ENCODE data around the gene SMIM10L2A.
"Not testable (repeated sequence)": the region's sequence is repeated elsewhere in the genome, so short reads cannot be mapped to it uniquely, and the experiment has no call there.

Gene SMIM10L2A

GRCh38 chrX:135423173-135423864 is 1.6 kb downstream of the SMIM10L2A start:
- not testable (repeated sequence) for DNase-seq

GRCh38 chrX:135424469-135424868 is 2.7 kb downstream of the SMIM10L2A start:
- no peak for DNase-seq

DNA sequence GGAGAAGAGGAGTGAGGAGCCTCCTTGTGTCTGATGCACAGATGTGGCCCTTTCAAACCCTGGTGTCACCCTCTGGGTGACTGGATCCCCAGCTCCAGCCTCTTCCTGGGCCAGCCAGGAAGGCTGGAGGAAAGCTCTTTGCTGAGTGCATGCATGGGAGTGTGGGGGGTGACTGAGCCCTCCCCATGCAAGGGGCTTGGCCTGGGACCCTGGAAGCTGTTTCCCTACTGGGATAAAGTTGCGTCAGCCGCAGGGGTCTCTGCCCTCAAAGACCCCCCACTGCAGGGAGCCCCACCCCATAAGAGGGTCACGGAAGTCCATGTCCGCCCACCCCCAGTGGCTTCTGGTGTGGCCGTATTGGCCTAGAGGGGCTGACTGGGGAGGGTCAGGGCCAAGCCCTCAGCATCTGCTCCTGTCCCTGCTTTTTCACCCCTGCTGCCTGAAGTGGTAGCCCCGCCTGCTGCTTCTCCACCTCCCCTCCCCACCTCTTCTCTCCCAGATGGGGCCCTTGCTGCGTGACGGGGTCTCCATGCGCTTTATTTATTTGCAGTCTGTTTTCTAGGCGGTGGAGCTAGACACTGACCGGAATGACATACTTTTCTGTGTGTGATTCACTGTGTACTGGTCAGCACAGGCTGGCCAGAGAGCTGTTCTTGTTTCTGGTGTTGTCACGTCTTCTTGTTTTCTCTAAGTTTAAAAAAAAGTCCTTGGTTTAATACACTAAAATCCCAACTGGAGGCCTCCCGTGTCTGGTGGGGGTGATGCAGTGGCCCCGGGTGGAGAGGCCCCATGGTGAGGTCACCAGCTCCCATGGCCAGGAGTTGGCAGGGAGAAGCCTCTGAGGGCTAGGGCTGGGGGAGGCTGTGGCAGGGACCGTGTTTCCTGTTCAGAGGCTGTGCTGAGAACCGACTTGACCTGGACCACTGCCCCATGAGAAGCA is 3.6 kb downstream of the SMIM10L2A start:
- no peak for DNase-seq

GRCh38 chrX:135429429-135429828 is 7.7 kb downstream of the SMIM10L2A start:
- no peak for DNase-seq

GRCh38 chrX:135431886-135432285 is 10.1 kb downstream of the SMIM10L2A start:
- no peak for DNase-seq

- no peak for DNase-seq
These were observed 10.7 kb downstream of the SMIM10L2A start for GRCh38 chrX:135432453-135432852.

DNA sequence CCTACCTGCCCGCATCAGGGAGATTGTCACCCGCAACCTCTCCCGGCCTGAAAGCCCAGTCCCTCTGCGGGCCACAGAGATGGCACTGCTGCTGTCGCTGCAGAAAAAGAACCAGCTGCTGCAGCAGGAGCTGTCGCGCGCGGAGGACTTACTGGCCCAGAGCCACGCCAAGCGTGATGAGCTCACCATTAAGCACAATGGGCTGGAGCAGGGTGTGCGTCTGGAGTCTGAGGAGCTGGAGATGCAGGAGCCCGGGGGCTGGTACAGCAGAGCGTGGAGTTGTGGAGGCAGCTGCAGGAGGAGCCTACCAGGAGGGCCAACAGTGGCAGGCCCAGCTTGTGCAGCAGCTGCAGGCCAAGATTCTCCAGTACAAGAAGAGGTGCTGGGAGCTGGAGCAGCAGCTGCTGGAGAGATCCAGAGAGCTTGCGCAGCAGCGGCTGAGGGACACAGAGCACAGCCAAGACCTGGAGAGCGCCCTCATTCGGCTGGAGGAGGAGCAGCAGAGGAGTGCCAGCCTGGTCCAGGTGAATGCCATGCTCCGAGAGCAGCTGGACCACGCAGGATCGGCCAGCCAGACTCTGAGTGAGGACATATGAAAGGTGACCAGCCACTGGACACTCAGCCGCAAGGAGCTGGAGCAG is 11.3 kb downstream of the SMIM10L2A start:
- no peak for DNase-seq

- no peak for DNase-seq
These were observed 11.9 kb downstream of the SMIM10L2A start for GRCh38 chrX:135433531-135434257.

GRCh38 chrX:135434258-135435138 is 12.8 kb downstream of the SMIM10L2A start:
- DNase-seq: no peak

GRCh38 chrX:135435139-135435922 is 13.6 kb downstream of the SMIM10L2A start:
- DNase-seq: no peak

GRCh38 chrX:135435933-135436332 is 14.2 kb downstream of the SMIM10L2A start:
- DNase-seq: no peak

GRCh38 chrX:135436456-135436855 is 14.7 kb downstream of the SMIM10L2A start:
- DNase-seq: no peak

- DNase-seq: no peak
These were observed 15.5 kb downstream of the SMIM10L2A start for GRCh38 chrX:135436966-135437866.

- no peak for DNase-seq
These were observed 16.4 kb downstream of the SMIM10L2A start for GRCh38 chrX:135437867-135438733.

- DNase-seq: no peak
These were observed 16.9 kb downstream of the SMIM10L2A start for GRCh38 chrX:135438734-135439043.

GRCh38 chrX:135449637-135450550 is 28.1 kb downstream of the SMIM10L2A start:
- no peak for DNase-seq

DNA sequence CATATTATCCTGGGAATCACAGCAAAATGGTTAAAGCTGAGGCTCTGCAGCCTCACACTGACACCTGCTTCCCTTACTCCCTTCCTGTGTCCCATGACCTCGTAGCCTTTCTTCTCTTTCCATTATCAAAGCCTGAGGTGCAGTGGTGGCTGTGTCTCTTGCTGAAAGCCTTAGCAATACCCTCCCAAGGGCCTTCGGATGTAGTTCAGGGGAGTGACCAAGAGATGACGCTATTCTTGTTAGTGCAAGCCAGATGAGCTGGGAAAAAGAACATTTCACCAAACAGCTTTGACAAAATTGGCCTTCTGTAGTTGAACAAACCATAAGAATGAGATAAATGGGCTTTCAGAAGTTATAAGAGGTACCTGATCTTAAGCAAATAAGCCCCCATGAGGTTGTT is 31.6 kb downstream of the SMIM10L2A start:
- no peak for DNase-seq

DNA sequence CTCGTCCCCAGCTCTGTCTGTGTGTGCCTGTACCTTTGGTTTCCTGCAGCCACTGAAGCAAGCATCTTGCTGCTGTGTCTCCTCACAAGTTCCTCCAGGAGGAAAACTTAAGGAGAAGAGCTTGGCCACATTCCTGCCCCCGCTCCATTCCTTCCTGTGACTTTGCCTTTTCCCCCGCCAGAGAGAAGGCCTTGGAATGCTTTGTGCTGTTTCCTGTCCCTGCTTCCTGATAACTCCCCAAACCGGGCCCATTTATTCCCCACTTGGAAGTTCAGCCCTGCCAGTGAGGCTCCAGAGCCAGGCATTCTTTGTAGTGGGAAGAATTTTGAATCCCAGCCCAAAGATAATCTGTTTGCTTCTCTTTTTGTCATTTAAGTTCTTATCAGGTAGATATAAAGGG is 33.1 kb downstream of the SMIM10L2A start:
- no peak for DNase-seq
